Mesothelial cell of epicardium (in vitro differentiated cells): ENCODE results near the gene SLC43A3. TPM values are rescaled to one million over a fixed set of nuclear protein-coding genes. Genes with fewer than 3 reads are reported as not detected.

ENCODE experiments used
- DNase-seq, 2 experiments: peaks; one replicate each; pipeline ENCODE4 v3.0.0; 2021; ENCODE audit warnings: low spot score in 2 of 2; ENCODE audit not compliant: unreplicated experiment in 2 of 2
- H3K27ac Mint-ChIP-seq: 2 replicates; pipeline ENCODE4 v1.8.0; 2021; ENCODE audit warnings: mixed read lengths
- H3K27me3 Mint-ChIP-seq: 2 replicates; pipeline ENCODE4 v1.8.0; 2021; ENCODE audit warnings: low read depth, mixed read lengths
- H3K36me3 Mint-ChIP-seq: 2 replicates; pipeline ENCODE4 v1.8.0; 2021; ENCODE audit warnings: mixed read lengths
- H3K4me1 Mint-ChIP-seq: 2 replicates; pipeline ENCODE4 v1.8.0; 2021; ENCODE audit warnings: mixed read lengths
- H3K4me3 Mint-ChIP-seq: 2 replicates; pipeline ENCODE4 v1.8.0; 2021; ENCODE audit warnings: mild to moderate bottlenecking, moderate library complexity, mixed read lengths
- H3K9me3 Mint-ChIP-seq: 2 replicates; pipeline ENCODE4 v1.8.0; 2021; ENCODE audit warnings: mixed read lengths
- total RNA-seq: library from RNA; stranded (reverse); gene quantifications from 3 replicates; pipeline ENCODE4 v1.2.1, GENCODE V29; 2021
- TF ChIP-seq, protein P1 (sequence below): fragments of 200-600 bp; sonication (generic); IDR thresholded peaks from one replicate; pipeline ENCODE4 v1.5.0; 2021; ENCODE audit warnings: antibody characterized with exemption; ENCODE audit not compliant: unreplicated experiment

The SLC43A3 gene
- total RNA-seq, 1 donor from 2014 or later = 11.8 TPM

DNA sequence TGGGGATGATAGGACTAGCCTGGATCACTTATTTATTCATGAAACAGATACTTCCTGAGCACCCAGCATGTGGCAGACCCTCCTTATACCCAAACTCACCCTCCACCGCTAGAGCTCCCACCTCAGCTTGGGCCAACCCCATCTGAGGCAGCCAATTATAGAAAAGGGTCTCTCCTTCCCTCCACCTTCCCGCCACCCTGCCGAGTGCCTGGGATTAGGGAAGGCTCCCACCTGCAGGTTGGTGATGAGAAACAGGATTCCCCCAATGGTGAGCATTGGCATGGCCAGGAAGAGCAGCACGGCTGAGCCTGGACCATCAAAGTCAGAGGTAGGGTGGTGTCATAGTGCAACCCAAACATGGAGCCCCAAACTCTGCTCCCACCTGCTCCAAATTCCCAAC is 5.9 kb downstream of the SLC43A3 start:
- peaks cover 19% of the 10 kb centered on the region for H3K36me3 Mint-ChIP-seq

DNA sequence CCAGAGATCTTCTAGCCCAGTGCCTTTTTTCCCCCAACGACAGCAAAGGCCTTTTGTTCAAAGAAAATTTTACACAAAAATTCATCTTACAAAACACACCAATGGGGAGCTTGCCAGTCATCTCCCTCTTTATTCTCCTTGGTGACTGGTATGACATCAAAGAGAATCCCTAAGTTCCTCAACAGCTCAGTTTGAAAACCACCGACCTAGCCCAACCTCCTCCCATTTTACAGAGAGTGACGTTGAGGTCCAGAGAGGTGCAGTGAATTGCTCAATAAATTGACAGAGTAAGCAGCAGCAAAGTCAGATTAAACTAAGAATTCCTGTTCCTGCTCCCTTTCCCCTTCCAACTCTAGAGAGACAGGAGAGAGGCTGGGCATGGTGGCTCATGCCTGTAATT is 7.8 kb downstream of the SLC43A3 start:
- Mint-ChIP-seq H3K9me3 (no peaks in the 10 kb centered on the region), H3K4me1 (no peaks in the 10 kb centered on the region), H3K27me3 (no peaks in the 10 kb centered on the region), H3K27ac (no peak overlapping the region), H3K36me3 (peaks cover 32% of the 10 kb centered on the region), H3K4me3 (no peak overlapping the region)
- TF ChIP-seq, protein P1, sequence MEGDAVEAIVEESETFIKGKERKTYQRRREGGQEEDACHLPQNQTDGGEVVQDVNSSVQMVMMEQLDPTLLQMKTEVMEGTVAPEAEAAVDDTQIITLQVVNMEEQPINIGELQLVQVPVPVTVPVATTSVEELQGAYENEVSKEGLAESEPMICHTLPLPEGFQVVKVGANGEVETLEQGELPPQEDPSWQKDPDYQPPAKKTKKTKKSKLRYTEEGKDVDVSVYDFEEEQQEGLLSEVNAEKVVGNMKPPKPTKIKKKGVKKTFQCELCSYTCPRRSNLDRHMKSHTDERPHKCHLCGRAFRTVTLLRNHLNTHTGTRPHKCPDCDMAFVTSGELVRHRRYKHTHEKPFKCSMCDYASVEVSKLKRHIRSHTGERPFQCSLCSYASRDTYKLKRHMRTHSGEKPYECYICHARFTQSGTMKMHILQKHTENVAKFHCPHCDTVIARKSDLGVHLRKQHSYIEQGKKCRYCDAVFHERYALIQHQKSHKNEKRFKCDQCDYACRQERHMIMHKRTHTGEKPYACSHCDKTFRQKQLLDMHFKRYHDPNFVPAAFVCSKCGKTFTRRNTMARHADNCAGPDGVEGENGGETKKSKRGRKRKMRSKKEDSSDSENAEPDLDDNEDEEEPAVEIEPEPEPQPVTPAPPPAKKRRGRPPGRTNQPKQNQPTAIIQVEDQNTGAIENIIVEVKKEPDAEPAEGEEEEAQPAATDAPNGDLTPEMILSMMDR = no peak
- no peak for DNase-seq

More for the DNA sequence above, 5.9 kb downstream of the SLC43A3 start:
- peaks cover 11% of the 10 kb centered on the region for H3K4me1 Mint-ChIP-seq
- H3K9me3 Mint-ChIP-seq = no peaks in the 10 kb centered on the region
- H3K27me3 Mint-ChIP-seq = no peaks in the 10 kb centered on the region
- no peak overlapping the region for H3K4me3 Mint-ChIP-seq
- H3K27ac Mint-ChIP-seq = no peak overlapping the region
- TF ChIP-seq, protein P1 = no peak
- no peak for DNase-seq

DNA sequence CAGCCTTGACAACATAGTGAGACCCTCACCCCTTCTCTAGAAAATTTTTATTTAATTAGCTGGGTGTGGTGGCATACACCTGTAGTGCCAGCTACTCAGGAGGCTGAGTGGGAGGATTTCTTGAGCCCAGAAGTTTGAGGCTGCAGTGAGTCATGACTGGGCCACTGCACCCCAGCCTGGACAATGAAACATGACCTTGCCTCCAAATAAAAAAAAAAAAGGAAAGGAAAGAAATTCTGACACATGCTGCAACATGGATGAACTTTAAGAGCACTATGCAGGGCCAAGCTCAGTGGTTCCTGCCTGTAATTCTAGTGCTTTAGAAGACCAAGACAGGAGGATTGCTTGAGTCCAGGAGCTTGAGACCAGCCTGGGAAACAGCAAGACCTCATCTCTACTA is 8.8 kb downstream of the SLC43A3 start:
- Mint-ChIP-seq H3K4me1 (no peaks in the 10 kb centered on the region), H3K36me3 (peaks cover 38% of the 10 kb centered on the region), H3K27ac (no peak overlapping the region), H3K4me3 (no peak overlapping the region), H3K9me3 (no peaks in the 10 kb centered on the region), H3K27me3 (no peaks in the 10 kb centered on the region)
- TF ChIP-seq, protein P1 = no peak
- DNase-seq = no peak

DNA sequence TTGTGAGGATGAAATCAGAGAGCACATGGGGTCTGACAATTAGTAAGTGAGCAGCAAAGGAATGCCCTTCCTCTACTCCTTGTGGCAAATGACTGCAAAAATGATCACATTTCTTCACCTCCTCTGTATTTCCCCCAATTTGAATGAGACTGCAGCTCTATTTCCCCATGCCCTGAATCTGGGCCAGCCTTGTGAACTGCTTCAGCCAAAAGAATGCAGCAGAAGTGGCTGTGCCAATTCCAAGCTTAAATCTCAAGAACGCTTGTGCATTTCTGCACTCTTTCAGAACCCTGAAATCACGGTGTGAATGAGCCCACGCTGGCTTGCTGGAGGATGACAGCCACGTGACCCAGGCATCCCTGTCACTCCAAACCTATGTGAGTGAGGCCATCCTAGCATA is 9.9 kb downstream of the SLC43A3 start:
- H3K27me3 Mint-ChIP-seq = no peaks in the 10 kb centered on the region
- H3K27ac Mint-ChIP-seq = no peak overlapping the region
- H3K4me3 Mint-ChIP-seq = no peak overlapping the region
- H3K4me1 Mint-ChIP-seq = no peaks in the 10 kb centered on the region
- no peaks in the 10 kb centered on the region for H3K9me3 Mint-ChIP-seq
- peaks cover 38% of the 10 kb centered on the region for H3K36me3 Mint-ChIP-seq
- TF ChIP-seq, protein P1 = no peak
- DNase-seq = no peak

DNA sequence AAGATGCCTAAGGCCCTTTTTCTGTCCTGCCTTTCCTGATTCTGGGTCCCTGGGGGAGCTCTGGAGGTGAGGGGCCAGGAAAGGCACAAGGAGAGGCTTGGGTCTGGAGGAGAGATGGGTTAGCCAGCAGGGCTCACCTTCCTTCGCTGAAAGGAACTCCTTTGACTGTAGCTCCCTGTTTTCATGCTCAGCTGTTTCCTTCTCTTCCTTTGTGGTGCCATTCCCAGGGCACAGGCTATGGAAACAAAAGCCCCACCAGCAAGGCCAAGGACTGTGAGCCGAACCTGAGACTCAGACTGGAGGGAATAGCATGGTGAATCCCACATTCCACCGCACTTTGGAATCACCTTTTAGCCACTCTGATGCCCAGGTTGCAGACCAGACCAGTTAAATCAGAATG is 10.5 kb downstream of the SLC43A3 start:
- H3K4me1 Mint-ChIP-seq = no peaks in the 10 kb centered on the region
- no peaks in the 10 kb centered on the region for H3K27me3 Mint-ChIP-seq
- no peak for DNase-seq
- H3K9me3 Mint-ChIP-seq = no peaks in the 10 kb centered on the region
- TF ChIP-seq, protein P1 = no peak
- no peak overlapping the region for H3K4me3 Mint-ChIP-seq
- no peak overlapping the region for H3K27ac Mint-ChIP-seq
- peaks cover 38% of the 10 kb centered on the region for H3K36me3 Mint-ChIP-seq

DNA sequence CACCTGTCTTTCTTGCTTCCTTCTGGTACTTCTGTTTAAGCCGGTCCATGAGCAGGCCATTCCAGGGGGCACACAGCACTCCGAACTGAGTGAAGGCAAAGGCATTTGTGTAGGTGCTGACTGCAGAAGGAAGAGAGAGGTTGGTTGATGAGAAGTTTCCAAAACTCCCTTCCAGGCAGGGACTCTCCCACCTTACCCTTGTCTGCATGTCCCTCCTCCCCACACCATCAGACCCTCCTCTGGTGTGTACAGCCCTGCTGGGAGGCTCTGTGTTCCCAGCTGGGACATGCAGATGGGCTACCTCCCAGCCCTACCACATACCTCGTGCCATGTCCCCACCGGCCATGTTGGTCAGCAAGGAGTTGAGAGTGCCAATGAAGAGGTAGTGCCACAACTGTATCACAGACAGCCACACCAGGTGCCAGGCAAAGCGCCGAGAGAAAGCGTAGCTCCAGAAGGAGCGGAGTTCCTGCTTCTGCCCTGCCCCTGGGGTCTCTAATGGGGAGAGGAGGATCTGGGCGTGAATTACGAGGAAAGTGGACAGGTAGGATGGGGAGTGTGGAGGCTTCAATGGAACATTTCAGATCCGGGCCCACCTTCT is 12.2 kb downstream of the SLC43A3 start:
- Mint-ChIP-seq H3K27me3 (no peaks in the 10 kb centered on the region), H3K4me1 (no peaks in the 10 kb centered on the region), H3K36me3 (peaks cover 46% of the 10 kb centered on the region), H3K9me3 (no peaks in the 10 kb centered on the region), H3K27ac (no peak overlapping the region), H3K4me3 (no peak overlapping the region)
- TF ChIP-seq, protein P1 = no peak
- DNase-seq = no peak
